A673 (cell line): ENCODE results near the gene KRT81. TPM values are rescaled to one million over a fixed set of nuclear protein-coding genes. Genes with fewer than 3 reads are reported as not detected.

ENCODE experiments used
- BruUV-seq: library from RNA; stranded (reverse); fragments of 400-500 nt; replicated peaks from 2 replicates; lab custom pipeline; 2021; lab: Mats Ljungman, UMichigan
- CTCF ChIA-PET: fragments of 300-600 bp; sonication (Branson Sonifier 250); formaldehyde crosslinking; loops from one replicate; lab custom pipeline; 2022; ENCODE audit warnings: antibody characterized with exemption; lab: Charles Lee
- POLR2A ChIA-PET: fragments of 300-600 bp; sonication (Branson Sonifier 250); formaldehyde crosslinking; loops from one replicate; lab custom pipeline; 2022; ENCODE audit warnings: antibody characterized with exemption; ENCODE audit not compliant: low non-redundant PET; lab: Charles Lee
- DNase-seq: peaks from one replicate; pipeline ENCODE4 v3.0.0-alpha.2; 2015; ENCODE audit warnings: low spot score
- H3K27ac ChIP-seq: fragments of 200-600 bp; sonication (generic); 2 replicates; pipeline ENCODE4 v1.5.1; 2016; ENCODE audit warnings: mixed run types, low read depth, mild to moderate bottlenecking, mixed read lengths, antibody characterized with exemption, low read length; ENCODE audit not compliant: poor library complexity, severe bottlenecking
- H3K27me3 ChIP-seq: fragments of 200-600 bp; sonication (generic); replicated peaks from 2 replicates; pipeline ENCODE4 v1.6.1; 2017; ENCODE audit warnings: mixed run types, low read depth, mild to moderate bottlenecking, mixed read lengths, antibody characterized with exemption, low read length; ENCODE audit not compliant: insufficient read depth, poor library complexity
- H3K36me3 ChIP-seq: fragments of 200-600 bp; sonication (generic); 2 replicates; pipeline ENCODE4 v1.6.1; 2016; ENCODE audit warnings: mixed run types, mild to moderate bottlenecking, mixed read lengths, antibody characterized with exemption, low read length; ENCODE audit not compliant: insufficient read depth, poor library complexity, severe bottlenecking
- H3K4me1 ChIP-seq: fragments of 200-600 bp; sonication (generic); 2 replicates; pipeline ENCODE4 v1.6.1; 2017; ENCODE audit warnings: mixed run types, mild to moderate bottlenecking, mixed read lengths, antibody characterized with exemption, low read length; ENCODE audit not compliant: insufficient read depth, poor library complexity, severe bottlenecking
- H3K4me3 ChIP-seq: fragments of 200-600 bp; sonication (generic); 2 replicates; pipeline ENCODE4 v1.5.1; 2016; ENCODE audit warnings: low read depth, mixed run types, mild to moderate bottlenecking, mixed read lengths, low read length; ENCODE audit not compliant: poor library complexity, severe bottlenecking
- H3K9me3 ChIP-seq: fragments of 200-600 bp; sonication (generic); 2 replicates; pipeline ENCODE4 v1.6.1; 2016; ENCODE audit warnings: mixed run types, low read depth, mild to moderate bottlenecking, mixed read lengths, antibody characterized with exemption, low read length; ENCODE audit not compliant: poor library complexity, severe bottlenecking
- CTCF ChIP-seq: fragments of 300-800, 200-600 bp; sonication (generic); conservative IDR thresholded peaks from 2 replicates; pipeline ENCODE4 v1.5.1; 2017; ENCODE audit warnings: low read depth, mild to moderate bottlenecking, antibody characterized with exemption, low read length, moderate library complexity, mixed read lengths
- EZH2 ChIP-seq: fragments of 200-600 bp; sonication (generic); IDR thresholded peaks from 2 replicates; pipeline ENCODE4 v1.6.1; 2017; ENCODE audit warnings: borderline replicate concordance, low read depth, mild to moderate bottlenecking, mixed read lengths, antibody characterized with exemption, low read length; ENCODE audit not compliant: poor library complexity, severe bottlenecking
- intact Hi-C: fragments of 100-400 bp; cut with micrococcal nuclease; formaldehyde crosslinking; loops from one replicate; pipeline ENCODE4 v1.10.0; 2022; ENCODE audit not compliant: unreplicated experiment
- total RNA-seq: library from RNA; stranded (reverse); gene quantifications from 2 replicates; pipeline ENCODE4 v1.2.3, GENCODE V29; 2021

The KRT81 gene
- total RNA-seq, 1 experiment from 2014 or later = 0.30 TPM

GRCh38 chr12:52247622-52248540, 43.5 kb downstream of the KRT81 start:
- intact Hi-C loops = no loop called here
- ChIA-PET POLR2A (no interaction called here), CTCF (no interaction called here)
- Histone ChIP-seq H3K27ac (no peak overlapping the region), H3K27me3 (no peaks in the 10 kb centered on the region), H3K9me3 (no peaks in the 10 kb centered on the region), H3K36me3 (no peaks in the 10 kb centered on the region), H3K4me3 (no peak overlapping the region), H3K4me1 (no peaks in the 10 kb centered on the region)
- no TSS peak for BruUV-seq
- no peak for DNase-seq
- TF ChIP-seq EZH2 = no peak

DNA sequence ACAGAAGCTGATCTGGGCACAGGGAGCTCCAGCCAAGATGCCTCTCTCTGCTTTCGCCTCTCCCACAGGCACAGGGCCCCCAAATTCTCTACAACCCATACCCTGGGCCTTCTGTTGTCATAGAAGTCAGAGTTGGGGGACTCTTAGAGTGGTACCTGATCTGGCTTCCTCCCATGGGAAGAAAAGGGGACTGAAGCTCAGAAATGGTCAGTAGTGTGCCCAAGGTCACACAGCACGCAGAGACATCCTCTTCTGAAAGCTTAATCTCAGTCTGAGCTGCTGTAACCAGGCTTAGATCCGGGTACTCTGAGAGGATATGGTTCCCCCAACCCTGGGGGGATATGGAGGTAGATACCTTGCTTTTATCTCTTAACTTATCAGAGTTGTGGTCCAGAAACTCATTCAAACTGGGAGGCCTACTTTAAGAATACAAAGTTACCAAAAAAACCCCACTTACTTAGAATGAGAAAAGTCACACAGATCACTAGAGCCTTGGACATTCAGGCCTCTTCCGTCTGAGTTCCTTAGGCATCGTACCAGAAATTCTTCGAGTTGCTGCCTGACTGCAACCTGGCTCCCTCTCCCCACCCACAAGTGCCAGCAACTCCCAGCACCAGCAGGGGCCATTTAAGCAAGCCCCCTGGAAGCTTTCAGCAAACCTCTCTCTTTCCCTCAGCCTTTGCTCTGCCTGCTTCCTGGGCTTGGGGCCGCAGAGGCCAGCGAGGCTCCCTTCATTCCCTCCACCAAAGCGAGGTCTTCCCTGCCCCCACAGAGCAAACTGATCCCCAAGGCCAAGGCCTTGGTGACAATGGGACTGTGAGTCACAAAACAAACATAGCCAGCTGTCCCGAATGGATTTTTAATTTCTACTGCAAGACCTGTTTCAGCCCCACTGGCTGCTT, 44.4 kb downstream of the KRT81 start:
- H3K27ac ChIP-seq = no peak overlapping the region
- BruUV-seq = no TSS peak
- no peaks in the 10 kb centered on the region for H3K4me1 ChIP-seq
- CTCF ChIA-PET = interaction anchor here (0.6 kb wide), 1 partner anchor 212 kb away, joined by 4 read pairs; no protein-coding TSS in a partner anchor
- no peaks in the 10 kb centered on the region for H3K9me3 ChIP-seq
- TF ChIP-seq EZH2 (no peak), CTCF (no peak)
- H3K27me3 ChIP-seq = no peaks in the 10 kb centered on the region
- intact Hi-C loops = no loop called here
- no peak overlapping the region for H3K4me3 ChIP-seq
- DNase-seq = no peak
- H3K36me3 ChIP-seq = no peaks in the 10 kb centered on the region
- POLR2A ChIA-PET = no interaction called here

DNA sequence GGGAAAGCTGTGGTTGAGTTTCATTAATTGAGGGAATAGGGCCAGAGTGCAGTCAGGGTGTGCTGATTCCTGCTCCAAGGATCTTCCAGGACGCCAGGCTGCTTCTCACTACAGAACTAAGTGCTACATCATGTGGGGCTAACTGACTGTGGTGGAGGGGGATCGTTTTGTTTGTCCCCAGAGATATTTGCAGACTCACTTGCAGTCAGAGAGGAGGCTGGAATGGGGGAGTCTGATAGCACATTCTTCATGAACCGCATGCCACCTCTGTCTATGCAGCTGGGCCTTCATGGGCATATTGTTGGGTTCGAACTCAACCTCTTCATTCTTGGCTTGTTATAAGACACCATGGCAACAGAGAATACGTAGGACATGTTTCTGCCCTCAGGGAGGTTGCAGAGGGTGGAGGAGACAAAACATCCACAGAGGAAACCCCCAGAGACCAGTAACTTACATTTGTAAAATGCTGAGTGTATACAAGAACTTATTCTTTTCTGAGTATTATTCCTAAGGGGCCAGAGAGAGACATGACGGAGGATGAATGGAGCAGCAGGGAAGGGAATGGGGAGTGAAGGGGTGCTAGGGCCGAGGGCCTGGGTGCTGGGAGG, 45.3 kb downstream of the KRT81 start:
- BruUV-seq = no TSS peak
- H3K27me3 ChIP-seq = no peaks in the 10 kb centered on the region
- H3K36me3 ChIP-seq = no peaks in the 10 kb centered on the region
- TF ChIP-seq EZH2 (no peak), CTCF (no peak)
- no peaks in the 10 kb centered on the region for H3K9me3 ChIP-seq
- ChIA-PET CTCF (interaction anchor here (0.6 kb wide), 1 partner anchor 1988 kb away, joined by 7 read pairs; no protein-coding TSS in a partner anchor), POLR2A (no interaction called here)
- H3K4me3 ChIP-seq = no peak overlapping the region
- no peak overlapping the region for H3K27ac ChIP-seq
- intact Hi-C loops = no loop called here
- no peaks in the 10 kb centered on the region for H3K4me1 ChIP-seq
- no peak for DNase-seq
